Right renal pelvis (tissue), 4 donors: ENCODE results near the gene NSD2. TPM values are rescaled to one million over a fixed set of nuclear protein-coding genes. Genes with fewer than 3 reads are reported as not detected.
"Not testable (repeated sequence)": the region's sequence is repeated elsewhere in the genome, so short reads cannot be mapped to it uniquely, and the experiment has no call there.

Source experiments
- DNase-seq, 4 donors: peaks; one replicate each; pipeline ENCODE4 v3.0.0-alpha.2; 2013; ENCODE audit warnings: low read depth in 4 of 4, low spot score in 3 of 4, missing footprints in 1 of 4
- polyA plus RNA-seq, 4 donors: library from polyadenylated mRNA; unstranded; fragments of 120-200 nt; gene quantifications; one replicate each; pipeline ENCODE4 v1.2.1, GENCODE V29; 2013; ENCODE audit not compliant: insufficient read length in 4 of 4

Gene NSD2
- polyA plus RNA-seq, 4 donors, result 68.2 to 85.6 (median 79.1) TPM

DNA sequence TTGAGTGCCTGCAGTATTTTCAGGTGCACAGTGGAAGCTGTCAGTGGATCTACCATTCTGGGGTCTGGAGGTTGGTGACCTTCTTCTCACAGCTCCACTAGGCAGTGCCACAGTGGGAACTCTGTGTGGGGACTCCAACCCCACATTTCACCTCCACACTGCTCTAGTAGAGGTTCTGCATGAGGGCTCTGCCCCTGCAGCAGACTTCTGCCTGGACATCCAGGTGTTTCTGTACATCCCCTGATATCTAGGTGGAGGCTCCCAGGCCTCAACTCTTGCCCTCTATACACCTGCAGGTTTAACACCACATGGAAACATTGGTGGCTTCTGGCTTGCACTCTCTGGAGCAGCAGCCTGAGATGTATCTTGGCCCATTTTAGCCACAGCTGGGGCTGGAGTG, 154.6 kb downstream of the NSD2 start:
- DNase-seq, result no peak

DNA sequence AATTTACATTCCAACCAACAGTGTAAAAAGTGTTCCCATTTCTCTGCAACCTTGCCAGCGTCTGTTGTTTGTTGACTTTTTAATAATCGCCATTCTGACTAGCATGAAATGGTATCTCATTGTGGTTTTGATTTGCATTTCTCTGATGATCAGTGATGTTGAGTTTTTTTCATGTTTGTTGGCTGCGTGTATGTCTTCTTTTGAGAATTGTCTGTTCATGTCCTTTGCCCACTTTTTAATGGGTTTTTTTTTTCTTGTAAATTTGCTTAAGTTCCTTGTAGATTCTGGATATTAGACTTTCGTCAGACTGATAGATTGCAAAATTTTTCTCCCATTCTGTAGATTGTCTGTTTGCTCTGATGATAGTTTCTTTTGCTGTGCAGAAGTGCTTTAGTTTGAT, 155.9 kb downstream of the NSD2 start:
- not testable (repeated sequence) for DNase-seq

DNA sequence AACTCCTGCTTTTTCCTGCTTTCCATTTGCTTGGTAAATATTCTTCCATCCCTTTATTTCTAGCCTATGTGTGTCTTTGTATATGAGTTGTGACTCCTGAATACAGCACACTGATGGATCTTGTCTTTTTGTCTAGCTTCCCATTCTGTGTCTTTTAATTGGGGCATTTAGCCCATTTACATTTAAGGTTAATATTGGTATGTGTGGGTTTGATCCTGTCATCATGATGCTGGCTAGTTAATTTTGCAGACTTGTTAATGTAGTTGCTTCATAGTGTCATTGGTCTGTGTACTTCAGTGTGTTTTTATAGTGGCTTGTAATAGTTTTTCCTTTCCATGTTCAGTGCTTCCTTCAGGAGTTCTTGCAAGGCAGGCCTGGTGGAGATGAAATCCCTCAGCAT, 160.0 kb downstream of the NSD2 start:
- DNase-seq, result not testable (repeated sequence)

Other genes starting within 250 kb of the NSD2 start
- gene FAM53A, start 187.1 kb upstream of the NSD2 start, polyA plus RNA-seq, result 1 to 10 TPM; 1.6 to 3.6 (median 2.0) TPM
- gene SLBP, start 159.1 kb upstream of the NSD2 start, polyA plus RNA-seq, result 100 to 1,000 TPM in 3 of 4 donors, 10 to 100 TPM in 1; 92.6 to 105 (median 102) TPM
- gene TMEM129, start 150.1 kb upstream of the NSD2 start, polyA plus RNA-seq, result 10 to 100 TPM; 38.6 to 53.8 (median 40.3) TPM
- gene TACC3, start 149.9 kb upstream of the NSD2 start, polyA plus RNA-seq, result 10 to 100 TPM; 37.1 to 45.6 (median 41.3) TPM
- gene FGFR3, start 78.1 kb upstream of the NSD2 start, polyA plus RNA-seq, result 100 to 1,000 TPM in 1 of 4 donors, 10 to 100 TPM in 3; 71.8 to 128 (median 95.2) TPM
- 10 to 100 TPM; 18.1 to 25.2 (median 19.9) TPM for gene LETM1, start 15.2 kb upstream of the NSD2 start, polyA plus RNA-seq
- 10 to 100 TPM; 31.5 to 42.9 (median 35.1) TPM for gene NELFA, start 137.6 kb downstream of the NSD2 start, polyA plus RNA-seq
- 1 to 10 TPM; 5.4 to 7.8 (median 6.6) TPM for gene NAT8L, start 187.9 kb downstream of the NSD2 start, polyA plus RNA-seq